ENCODE data around the gene DDHD1.
"Not testable (repeated sequence)": the region's sequence is repeated elsewhere in the genome, so short reads cannot be mapped to it uniquely, and the experiment has no call there.

Gene DDHD1

DNA sequence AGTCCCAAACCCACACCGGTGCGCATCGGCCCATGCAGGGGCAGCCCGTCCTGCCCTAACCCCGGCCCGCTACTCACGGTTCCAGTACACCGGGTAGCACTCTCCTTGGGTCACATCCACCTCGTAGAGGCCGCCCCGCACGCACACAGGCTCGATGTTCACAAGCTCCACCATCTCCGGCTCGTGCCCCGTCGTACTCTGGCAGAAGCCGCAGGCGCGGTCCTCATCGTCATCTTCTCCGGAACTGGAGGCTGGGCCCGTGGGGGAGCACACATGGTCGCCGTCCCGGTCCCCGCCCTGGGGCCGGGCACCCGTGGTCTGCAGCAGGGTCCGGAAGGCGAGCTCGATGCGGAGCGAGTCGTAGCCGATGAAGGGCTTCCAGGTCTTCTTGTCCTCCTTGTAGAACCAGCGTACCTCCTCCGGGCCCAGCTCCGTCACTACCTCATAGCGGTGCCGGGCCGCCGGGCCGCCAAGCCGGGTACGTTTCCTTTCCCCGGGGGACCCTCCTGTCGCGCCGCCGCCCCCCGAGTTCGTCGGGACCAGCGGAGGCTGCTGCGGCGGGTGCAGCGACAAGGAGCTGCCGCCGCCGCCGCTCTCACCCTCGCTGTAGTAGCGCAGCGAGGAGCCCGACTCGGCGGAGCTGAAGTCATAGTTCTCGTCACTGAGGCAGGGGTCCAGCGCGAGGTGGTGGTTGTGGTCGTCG is 788 bp downstream of the DDHD1 start:
- DNase-seq (ENCODE audit: low spot score) = peak; percentile 58

DNA sequence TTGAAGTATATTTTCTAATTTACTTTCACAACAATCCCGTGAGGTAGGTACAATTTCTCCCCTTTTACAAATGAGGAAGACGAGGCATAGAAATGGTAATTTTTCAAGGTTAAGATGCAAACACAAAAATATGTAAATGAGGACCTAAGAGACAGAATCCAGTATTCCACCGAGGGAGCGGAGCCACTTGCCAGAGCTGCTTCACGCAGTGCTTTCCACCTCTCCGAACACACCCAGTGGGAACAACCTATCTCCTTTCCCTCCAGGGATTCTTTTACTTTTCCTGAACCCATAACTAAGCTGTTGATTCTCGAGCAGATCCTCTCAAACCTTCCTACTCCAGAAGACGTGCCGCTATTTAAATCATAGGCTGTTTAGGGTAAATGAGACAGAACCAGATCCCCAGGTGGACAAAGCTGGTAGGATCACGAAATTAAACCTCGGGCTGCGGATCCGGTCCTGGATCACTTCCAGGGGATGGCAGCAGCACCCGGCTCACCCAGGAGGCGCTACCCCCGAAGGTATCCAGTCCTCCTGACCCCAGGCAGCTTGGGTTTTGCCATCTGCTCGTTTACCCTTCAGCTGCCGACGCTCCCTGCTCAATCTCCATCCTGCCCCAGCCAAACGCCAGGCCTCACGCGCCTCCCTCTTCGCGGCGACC is 1.5 kb downstream of the DDHD1 start:
- peak; percentile 57 for DNase-seq (ENCODE audit: low spot score)

DNA sequence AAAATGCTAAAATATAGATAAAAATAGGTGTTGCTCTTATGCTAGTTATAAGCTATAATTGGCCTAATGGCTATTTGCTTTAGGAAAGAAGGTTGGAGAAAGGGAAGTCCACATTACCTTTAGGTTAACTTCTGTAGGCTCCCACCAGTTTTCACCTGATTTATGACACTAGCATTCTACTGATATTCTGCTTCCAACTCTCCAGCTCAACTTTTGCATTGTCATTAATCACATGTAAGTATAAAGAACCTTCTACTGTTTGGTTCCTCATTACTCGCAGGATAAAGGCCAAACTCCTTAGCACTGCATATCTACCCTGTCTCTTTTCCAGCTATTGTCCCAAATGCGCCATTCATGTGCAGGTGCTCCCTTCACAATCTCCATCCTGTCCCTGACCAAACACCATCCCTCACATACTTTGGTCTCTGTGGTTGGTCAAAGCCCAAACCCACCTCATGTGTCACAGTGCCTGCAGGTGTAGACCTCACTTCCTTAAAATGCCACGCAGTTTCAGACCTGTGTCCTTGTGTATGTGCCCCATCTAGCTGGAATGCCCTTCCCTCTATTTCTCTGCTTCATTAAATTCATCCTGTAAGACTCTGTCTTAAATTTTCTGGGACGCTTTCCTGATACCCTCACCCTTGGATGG is 3.3 kb downstream of the DDHD1 start:
- peak; percentile 19 for DNase-seq (ENCODE audit: low spot score)

DNA sequence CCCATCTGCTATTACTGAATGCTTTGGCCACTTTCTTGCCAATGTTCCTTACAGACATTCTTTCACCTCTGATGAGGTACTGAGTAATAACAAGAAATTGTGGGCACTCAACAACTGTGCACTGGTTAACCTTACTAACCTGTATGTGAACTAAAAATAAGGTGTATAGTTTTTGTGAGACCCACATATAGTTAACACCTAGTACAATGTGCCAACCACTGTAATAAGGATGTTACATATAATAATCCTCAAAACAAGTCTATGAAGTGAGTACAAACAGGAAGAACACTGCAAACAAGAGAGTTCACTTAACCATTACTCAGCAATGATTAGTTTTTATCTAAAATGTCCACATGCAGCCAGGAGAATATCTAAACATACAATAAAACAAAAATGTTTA is 4.5 kb downstream of the DDHD1 start:
- DNase-seq (ENCODE audit: low spot score) = no peak

DNA sequence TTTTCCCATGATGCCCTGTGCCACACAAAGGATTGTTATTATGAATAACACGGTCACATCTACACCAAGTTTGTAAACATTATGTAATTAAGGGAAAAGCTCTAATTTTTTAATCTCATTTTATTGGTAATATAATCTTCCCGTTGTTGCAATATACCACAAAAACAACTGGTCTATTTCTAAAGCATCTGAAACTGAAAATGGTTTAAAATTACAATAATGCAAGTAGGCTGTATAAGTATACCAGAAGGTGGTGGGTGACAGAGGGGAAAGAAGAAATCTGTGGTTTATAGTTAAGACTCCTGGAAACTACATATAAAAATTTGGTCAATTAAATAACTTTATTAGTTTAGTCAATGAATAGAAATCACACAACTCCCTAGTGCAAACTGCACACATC is 5.2 kb downstream of the DDHD1 start:
- DNase-seq (ENCODE audit: low spot score) = no peak

DNA sequence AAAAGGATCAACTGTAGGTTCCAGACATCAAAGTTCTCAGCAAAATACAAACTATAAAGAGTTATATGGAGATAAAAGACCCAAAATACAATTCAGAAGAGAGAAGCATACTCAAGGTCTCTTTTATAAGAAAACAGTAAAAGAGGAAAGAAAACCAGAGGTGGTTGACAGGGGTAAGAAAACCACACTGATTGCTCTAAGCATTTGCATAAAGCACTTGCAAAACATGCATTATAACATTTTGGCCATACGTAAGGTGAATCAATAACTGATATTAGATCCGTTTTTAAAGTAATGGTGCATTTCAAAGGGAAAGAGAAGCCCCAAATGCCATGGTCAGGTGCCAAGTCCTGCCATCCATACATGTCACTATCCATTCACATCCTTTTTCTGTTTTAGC is 5.9 kb downstream of the DDHD1 start:
- peak; percentile 36 for DNase-seq (ENCODE audit: low spot score)

DNA sequence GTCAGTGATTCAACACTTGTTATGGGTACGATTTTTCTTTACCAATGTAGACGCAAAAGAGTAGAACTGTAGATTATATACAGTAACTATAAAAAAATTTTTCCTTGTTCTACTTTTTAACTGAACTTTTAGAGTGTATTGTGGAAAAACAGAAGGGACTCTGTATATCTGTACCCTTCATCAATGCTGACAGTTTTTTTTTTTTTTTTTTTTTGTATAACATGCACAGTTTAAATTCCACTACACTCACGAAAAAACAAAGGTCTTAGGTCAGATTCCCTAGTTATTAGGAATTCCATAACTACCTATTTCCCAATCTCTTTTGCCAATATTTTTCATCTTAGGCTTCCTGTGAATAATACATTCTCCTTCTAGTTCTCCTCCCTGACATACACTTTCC is 6.4 kb downstream of the DDHD1 start:
- no peak for DNase-seq (ENCODE audit: low spot score)

DNA sequence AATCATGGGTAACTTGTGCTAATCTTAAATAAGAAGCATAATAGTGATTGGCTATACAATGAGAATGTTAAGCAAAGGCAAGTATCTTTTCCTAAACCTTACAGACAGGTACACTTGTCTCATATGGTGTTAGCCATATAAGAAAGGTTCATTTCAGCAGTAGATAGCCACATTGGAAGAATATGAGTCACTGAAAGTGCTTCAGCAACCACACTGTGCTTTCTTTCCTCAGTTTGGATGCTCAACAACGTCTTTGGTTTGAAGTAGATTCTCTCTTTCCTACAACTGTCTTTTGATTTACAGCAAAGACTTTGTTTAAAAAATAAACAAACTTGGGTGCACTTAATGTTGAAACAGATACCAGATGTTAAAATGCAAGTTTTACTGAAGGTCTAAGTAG is 8.9 kb downstream of the DDHD1 start:
- no peak for DNase-seq (ENCODE audit: low spot score)

DNA sequence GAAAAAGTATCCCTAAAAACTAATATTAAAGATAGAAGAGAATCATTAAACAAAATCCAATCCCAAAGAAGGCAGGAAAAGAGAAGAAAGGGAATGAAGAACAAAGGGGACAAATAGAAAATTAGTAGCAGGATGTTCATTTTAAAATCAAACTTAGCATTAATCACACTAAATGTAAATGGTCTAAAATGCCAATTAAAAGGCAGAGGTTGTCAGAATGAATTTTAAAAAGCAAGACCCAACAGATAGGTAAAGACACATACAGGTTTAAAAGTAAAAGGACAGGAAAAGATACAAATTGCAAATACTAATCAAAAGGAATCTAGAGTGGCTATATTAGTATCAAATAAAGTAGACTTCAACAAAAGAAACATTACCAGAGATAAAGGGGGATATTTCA is 12.5 kb downstream of the DDHD1 start:
- DNase-seq (ENCODE audit: low spot score) = no peak

DNA sequence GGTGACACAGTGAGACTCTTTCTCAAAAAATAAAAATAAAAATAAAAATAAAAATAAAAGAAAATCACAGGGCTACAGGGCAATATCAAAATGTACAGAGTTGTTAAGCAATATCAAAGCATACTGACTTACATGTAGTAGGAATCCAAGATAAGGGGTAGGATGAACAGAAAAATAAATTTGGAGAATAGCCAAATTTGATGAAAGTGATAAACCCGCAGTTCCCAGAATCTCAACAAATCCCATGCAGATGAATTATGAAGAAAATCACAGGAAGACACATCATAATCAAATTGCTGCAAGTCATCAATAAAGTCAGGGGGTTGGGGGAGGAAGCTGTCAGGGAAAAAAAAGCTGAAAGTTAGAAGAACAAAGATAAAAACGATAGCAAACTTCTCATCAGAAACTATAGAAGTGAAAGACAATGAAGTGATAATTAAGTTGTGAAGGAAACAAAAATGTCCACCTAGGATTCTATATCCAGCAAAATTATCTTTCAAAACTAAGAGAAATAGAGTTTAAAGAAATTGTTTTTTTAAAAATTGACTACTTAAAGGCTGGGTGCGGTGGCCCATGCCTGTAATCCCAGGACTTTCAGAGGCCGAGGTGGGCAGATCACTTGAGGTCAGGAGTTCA is 15.4 kb downstream of the DDHD1 start:
- DNase-seq (ENCODE audit: low spot score) = no peak

DNA sequence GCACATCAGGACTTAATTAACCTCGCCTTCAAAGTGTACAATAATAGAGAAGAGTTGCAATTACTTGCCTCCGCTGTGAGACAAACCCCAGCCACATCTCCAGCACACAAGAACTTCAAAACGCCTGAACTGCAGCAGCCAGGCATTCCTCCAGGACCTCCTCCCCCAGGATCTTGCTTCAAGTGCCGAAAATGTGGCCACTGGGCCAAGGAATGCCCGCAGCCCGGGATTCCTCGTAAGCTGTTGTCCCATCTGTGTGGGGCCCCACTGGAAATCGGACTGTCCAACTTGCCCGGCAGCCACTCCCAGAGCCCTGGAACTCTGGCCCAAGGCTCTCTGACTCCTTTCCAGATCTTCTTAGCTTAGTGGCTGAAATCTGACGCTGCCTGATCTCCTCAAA is 22.6 kb downstream of the DDHD1 start:
- DNase-seq (ENCODE audit: low spot score) = not testable (repeated sequence)

DNA sequence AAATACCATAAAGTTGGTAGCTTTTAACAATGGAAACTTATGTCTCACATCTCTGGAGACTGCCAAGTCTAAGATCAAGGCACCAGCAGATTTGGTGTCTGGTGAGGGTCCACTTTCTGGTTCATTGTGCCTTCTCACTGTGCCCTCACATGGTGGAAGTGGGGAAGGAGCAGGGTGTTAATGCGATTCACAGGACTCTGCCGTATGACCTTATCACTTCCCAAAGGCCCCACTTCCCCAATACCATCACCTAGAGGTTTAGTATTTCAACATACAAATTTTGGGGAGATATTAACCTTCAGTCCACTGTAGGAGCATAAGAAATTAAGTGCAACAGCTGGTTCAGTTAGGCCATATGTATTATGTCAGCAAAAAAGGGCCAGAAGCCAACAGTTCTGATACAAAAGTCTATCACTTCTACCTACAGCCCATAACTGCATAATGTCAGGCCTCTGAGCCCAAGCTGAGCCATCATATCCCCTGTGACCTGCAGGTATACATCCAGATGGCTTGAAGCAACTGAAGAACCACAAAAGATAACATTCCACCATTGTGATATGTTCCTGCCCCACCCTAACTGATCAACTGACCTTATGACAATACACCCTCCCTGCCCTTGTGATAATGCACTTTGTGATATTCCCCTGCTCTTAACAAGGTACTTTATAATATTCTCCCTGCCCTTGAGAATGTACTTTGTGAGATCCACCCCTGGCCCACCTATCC is 24.7 kb downstream of the DDHD1 start:
- DNase-seq (ENCODE audit: low spot score) = no peak

DNA sequence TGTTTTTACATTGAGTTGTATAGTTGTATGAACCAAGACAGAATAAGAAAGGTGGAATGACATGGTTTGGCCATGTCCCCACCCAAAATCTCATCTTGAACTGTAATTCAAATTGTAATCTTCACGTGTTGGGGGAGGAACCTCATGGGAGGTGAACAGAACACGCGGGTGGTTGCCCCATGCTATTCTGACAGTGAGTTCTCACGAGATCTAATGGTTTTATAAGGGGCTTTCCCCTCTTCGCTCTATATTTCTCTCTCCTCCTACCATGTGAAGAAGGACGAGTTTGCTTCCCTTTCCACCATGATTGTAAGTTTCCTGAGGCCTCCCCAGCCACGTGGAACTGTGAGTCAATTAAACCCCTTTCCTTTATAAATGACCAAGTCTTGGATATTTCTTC is 25.3 kb downstream of the DDHD1 start:
- no peak for DNase-seq (ENCODE audit: low spot score)

DNA sequence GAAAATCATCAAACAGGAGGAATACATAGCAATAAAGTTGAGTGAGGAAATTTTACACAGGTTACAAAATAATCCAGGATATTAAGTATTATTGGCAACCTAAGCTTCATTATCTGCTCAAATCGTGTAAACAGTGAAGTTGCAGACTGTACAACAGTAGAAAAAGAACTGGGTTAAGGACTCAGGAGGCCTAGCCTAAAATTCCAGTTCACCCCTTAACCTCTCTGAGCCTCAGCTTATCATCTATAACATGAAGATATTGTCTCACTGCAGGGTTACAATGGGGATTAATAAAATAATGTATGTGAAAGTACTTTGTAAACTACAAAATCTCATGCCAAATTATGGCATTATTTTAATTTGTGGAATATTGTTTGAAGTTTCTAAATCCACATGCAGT is 26.0 kb downstream of the DDHD1 start:
- no peak for DNase-seq (ENCODE audit: low spot score)

DNA sequence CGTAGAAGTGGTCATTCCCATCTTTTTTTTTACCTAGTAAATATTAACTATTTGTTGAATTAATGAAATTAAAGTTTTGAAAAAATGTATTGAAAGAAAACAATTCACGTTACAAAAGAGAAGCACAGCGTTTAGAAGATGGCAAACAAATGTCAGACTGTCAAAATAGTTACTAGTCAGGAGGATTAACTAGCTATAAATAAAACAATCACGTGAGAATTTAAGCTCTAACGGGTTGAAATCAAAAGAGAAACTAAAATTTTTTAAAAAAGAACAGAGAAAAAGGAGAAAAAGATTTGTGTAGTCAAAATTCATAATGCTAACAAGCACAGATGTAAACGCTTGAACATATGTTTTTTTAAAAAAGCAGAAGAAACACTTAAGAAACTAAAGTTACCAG is 26.4 kb downstream of the DDHD1 start:
- DNase-seq (ENCODE audit: low spot score) = peak; percentile 35

DNA sequence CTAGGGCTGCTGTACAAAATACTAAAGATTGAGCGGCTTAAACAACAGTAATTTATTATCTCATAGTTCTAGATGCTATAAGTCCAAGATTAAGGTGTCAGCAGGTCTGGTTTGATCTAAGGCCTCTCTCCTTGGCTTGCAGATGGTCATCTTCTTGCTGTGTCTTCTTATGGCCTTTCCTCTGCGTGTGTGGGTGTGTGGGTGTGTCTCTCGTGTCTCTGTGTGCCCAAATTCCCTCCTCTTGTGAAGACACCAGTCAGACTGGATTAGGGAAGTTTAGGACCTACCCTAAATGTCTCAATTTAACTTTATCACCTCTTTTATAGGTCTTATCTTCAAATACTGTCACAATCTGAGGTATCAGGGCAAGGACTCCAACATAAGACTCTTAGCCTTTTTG is 28.3 kb downstream of the DDHD1 start:
- no peak for DNase-seq (ENCODE audit: low spot score)

DNA sequence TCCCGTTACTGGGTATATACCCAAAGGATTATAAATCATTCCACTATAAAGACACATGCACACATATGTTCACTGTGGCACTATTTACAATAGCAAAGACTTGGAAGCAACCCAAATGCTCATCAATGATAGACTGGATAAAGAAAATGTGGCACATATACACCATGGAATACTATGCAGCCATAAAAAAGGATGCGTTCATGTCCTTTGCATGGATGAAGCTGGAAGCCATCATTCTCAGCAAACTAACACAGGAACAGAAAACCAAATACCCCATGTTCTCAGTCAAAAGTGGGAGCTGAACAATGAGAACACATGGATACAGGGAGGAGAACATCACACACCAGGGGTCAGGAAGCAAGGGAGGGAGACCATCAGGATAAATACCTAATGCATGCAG is 31.7 kb downstream of the DDHD1 start:
- not testable (repeated sequence) for DNase-seq (ENCODE audit: low spot score)

DNA sequence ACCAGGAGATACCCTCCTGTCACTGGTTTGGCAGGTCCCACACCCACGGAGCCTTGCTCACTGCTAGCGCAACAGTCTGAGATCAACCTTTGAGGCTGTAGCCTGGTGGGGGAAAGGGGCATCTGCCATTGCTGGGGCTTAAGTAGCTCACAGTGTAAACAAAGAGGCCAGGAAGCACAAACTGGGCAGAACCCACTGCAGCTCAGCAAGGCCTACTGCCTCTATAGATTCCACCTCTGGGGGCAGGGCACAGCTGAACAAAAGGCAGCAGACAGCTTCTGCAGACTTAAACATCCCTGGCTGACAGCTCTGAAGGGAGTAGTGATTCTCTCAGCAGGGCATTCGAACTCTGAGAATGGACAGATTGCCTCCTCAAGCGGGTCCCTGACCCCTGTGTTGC is 35.6 kb downstream of the DDHD1 start:
- not testable (repeated sequence) for DNase-seq (ENCODE audit: low spot score)

DNA sequence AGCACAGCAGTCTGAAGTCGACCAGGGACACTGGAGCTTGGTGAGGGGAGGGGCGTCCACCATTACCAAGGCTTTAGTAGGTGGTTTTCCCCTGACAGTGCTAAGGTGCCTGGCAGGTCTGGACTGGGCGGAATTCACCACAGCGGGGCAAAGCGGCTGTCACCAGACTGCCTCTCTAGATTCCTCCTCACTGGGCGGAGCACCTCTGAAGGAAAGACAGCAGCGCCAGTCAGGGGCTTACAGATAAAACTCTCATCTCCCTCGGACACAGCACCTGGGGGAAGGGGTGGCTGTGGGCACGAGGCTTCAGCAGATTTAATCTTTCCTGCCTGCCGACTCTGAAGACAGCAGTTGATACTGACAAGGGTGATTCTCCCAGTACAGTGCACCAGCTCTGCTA is 39.1 kb downstream of the DDHD1 start:
- DNase-seq (ENCODE audit: low spot score) = no peak

DNA sequence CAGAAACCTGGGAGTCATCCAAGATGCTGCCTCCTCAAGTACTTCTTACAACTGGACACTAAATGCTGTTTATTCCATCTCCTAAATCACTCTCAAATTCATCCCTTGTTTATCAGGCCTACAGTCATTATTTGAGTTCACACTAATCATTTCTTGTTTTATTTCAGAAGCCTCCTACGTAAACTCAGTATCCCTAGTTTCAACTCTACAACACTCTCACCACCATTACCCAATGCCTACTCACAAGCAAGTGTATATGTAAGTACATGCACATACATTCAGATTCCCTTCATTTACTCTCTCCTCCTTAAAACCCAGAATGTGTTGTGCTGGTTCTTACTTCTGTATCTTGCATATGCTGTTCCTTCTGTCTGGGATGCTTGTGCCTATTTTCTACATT is 43.0 kb downstream of the DDHD1 start:
- no peak for DNase-seq (ENCODE audit: low spot score)

DNA sequence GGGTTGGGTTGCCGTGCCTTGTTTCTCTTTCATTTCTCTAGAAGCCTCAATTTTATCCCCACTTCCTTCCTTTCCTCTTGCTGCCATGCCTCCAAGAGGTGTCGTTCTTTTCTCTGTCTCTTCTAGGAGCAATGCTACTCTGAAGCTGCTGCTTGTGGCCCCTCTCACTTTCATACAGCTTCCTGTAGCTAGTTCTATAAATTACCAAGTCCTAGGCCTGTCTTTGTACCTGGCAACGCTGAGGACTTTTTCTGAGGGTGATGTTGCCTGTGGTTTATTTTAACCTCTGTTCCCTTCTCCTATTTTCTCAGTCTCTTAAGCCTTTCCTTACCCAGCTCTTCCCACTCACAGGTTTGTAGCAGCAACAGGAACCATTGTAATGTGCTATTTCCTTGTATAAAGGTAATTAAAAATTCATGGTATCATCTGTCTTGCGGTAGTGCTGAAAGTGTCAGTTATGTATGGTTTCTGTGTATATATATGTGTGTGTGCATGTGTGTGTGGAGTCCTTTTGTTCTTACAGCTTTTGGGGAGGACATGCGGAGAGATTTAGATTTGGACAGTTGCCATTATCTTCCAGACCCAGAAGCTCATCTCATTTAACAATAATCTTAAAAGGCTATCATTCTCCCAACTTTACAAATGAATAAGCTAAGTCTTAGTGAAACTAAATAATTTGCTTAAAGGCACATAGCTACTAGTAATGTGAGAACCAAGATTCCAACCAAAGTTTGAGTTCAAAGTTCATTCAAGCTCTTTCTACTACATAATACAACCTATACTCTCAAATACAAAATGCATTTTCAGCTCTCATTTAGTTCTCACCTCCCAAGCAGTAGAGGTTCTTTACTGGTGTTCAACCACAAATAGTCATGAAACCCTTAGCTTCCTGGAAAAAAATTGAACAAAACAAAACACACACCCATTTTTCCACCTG is 43.8 kb downstream of the DDHD1 start:
- DNase-seq (ENCODE audit: low spot score) = peak; percentile 51
